ENCODE data around the gene COL16A1.

DNA sequence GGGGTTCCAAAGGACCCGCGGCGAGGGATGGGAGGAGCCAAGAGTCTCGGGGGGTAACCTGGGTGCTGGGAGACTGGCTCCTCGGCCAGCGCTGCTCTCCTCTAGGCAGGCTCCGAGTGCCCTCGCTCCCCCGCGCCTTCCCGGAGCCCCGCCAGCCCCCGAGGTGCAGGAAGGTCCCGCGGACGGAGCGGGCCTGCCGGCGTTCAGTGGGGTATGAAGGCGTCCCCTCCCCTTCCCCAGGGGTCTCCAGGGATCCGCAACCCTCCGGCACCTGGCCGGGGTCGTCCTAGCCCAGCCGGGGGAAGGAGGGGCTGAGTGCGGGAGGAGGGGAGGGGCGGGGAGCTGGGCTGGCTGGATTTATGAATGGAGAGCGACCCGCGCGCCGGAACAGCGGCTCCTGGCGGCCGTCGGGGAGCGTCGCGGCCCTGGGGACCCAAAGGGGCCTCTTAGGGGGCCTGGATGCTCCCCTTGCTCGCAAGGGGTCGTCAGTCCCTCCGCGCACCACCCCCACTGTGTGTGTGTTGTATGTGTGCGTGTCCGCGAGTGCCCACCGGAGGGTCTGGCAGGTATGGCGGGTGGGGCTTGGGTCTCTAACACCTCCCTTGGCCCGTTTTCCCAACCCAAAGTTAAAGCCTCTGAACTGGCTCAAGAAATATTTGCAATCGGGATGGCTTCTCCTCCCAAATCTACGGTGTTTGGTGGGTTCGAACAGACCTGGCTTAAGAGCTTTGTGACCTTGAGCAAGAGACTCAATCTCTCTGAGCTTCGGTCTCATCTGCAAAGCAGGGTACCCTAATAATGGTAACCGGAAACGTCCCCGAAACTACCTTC, 85.7 kb downstream of the COL16A1 start:
- no peak for TF ChIP-seq ZFHX2 (tag by site-specific recombination; conservative IDR thresholded peaks at IDR 0.05)
- TF ChIP-seq, protein P1, sequence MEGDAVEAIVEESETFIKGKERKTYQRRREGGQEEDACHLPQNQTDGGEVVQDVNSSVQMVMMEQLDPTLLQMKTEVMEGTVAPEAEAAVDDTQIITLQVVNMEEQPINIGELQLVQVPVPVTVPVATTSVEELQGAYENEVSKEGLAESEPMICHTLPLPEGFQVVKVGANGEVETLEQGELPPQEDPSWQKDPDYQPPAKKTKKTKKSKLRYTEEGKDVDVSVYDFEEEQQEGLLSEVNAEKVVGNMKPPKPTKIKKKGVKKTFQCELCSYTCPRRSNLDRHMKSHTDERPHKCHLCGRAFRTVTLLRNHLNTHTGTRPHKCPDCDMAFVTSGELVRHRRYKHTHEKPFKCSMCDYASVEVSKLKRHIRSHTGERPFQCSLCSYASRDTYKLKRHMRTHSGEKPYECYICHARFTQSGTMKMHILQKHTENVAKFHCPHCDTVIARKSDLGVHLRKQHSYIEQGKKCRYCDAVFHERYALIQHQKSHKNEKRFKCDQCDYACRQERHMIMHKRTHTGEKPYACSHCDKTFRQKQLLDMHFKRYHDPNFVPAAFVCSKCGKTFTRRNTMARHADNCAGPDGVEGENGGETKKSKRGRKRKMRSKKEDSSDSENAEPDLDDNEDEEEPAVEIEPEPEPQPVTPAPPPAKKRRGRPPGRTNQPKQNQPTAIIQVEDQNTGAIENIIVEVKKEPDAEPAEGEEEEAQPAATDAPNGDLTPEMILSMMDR (tag by site-specific recombination; IDR thresholded peaks at IDR 0.05) = peak; percentile 86
- no peak for TF ChIP-seq YY1 (tag by site-specific recombination; IDR thresholded peaks at IDR 0.05)
